Fibroblast of lung (primary cell): ENCODE data around the gene ZIM2.

ENCODE experiments used
- EZH2 ChIP-seq: IDR thresholded peaks from 2 replicates; pipeline ENCODE4 v1.5.1; 2012; ENCODE audit warnings: low read length, control low read depth, mild to moderate bottlenecking; ENCODE audit errors: missing control alignments
- TF ChIP-seq, protein P1 (sequence below), 2 donors: IDR thresholded peaks in 1 of 2; conservative IDR thresholded peaks in 1 of 2; 1 replicate in 1 of 2; 2 replicates in 1 of 2; pipeline ENCODE4 v1.5.1; 2011 to 2012; ENCODE audit warnings: low read length in 2 of 2, control low read depth in 1 of 2, inconsistent platforms in 1 of 2, low read depth in 1 of 2, mild to moderate bottlenecking in 1 of 2

DNA sequence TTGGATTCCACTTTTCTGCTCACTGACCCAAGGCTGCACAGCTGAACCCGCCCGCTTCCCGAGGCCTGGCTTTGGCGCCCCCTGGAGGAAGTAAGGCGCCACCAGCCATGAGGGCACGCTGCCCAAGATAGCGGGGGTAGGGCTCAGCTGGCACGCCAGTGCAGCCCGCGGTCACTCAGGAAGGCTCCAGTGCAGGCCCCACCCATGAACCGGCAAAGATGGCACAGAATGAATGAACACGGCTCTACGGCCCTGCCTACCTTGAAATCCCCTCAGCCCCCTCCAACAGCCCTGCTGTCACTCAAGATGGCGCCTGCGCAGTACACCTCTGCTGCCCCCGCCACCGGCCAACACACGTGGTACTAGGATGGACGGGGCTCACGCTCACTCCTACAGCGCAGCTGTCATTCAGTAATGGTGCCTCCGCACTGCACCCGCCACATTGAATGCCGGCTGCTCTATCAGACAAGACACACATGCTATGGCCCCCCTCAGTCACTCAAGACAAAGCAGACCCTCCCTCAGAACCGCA is 3.0 kb downstream of the ZIM2 start:
- TF ChIP-seq, protein P1, sequence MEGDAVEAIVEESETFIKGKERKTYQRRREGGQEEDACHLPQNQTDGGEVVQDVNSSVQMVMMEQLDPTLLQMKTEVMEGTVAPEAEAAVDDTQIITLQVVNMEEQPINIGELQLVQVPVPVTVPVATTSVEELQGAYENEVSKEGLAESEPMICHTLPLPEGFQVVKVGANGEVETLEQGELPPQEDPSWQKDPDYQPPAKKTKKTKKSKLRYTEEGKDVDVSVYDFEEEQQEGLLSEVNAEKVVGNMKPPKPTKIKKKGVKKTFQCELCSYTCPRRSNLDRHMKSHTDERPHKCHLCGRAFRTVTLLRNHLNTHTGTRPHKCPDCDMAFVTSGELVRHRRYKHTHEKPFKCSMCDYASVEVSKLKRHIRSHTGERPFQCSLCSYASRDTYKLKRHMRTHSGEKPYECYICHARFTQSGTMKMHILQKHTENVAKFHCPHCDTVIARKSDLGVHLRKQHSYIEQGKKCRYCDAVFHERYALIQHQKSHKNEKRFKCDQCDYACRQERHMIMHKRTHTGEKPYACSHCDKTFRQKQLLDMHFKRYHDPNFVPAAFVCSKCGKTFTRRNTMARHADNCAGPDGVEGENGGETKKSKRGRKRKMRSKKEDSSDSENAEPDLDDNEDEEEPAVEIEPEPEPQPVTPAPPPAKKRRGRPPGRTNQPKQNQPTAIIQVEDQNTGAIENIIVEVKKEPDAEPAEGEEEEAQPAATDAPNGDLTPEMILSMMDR (conservative IDR thresholded peaks at IDR 0.05 in 1 of 2, IDR thresholded peaks at IDR 0.05 in 1 of 2; ENCODE audit: low read depth in 1 of 2, low read length in 2 of 2), result peak in 1 of 2 donors; percentile 30
- no peak for TF ChIP-seq EZH2
